NCI-H146 (cell line): ENCODE data around the gene THRSP.
A peak's percentile ranks its signal among the peaks of the same experiment; 100 is the strongest.
"Not testable (repeated sequence)": the region's sequence is repeated elsewhere in the genome, so short reads cannot be mapped to it uniquely, and the experiment has no call there.

Experiments used
- DNase-seq: peaks from one replicate; lab custom pipeline; 2025; lab: John Stamatoyannopoulos, UW

THRSP gene

DNA sequence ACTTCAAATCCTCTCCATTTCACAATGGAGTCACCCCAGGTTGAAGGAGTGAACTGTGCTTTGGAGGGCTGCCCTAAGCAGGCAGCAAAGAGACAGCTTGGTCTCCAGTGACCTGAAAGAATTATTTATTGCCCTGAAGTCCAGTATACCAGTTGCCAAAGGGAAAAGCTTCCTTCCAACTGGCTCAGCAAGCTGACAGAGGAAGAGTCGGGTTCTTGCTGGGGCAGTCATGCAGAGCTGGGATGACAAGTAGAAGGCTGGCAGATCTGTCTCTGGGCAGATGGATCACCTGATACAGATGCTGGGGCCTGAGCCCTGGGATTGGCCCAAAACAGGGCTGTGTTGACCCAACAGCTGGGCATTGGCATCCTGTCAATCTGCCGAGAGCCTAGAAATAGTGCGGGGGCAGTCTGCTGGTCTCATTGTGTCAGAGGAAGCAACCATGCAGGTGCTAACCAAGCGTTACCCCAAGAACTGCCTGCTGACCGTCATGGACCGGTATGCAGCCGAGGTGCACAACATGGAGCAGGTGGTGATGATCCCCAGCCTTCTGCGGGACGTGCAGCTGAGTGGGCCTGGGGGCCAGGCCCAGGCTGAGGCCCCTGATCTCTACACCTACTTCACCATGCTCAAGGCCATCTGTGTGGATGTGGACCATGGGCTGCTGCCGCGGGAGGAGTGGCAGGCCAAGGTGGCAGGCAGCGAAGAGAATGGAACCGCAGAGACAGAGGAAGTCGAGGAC lies at the start of gene THRSP:
Gene THRSP (plus strand): TSS at position 422 of the 742 bp plus-strand sequence. CDS start 21 bp downstream, at position 443.
- no peak for DNase-seq

DNA sequence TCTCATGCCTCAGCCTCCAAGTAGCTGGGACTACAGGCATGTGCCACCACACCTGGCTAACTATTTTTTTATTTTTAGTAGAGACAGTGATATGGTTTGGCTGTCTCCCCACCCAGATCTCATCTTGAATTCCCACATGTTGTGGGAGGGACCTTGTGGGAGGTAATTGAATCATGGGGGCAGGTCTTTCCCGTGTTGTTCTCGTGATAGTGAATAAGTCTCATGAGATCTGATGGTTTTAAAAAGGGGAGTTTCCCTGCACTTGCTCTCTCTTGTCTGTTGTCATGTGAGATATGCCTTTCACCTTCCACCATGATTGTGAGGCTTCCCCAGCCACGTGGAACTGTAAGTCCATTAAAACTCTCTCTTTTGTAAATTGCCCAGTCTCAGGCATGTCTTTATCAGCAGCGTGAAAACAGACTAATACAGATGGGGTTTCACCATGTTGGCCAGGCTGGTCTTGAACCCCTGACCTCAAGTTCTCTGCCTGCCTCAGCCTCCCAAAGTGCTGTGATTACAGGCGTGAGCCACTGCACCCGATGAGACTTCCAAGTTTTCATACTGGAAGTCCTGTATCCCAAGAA lies 48.6 kb upstream of the THRSP start:
- DNase-seq: not testable (repeated sequence)

- DNase-seq: no peak
These were observed 47.8 kb upstream of the THRSP start for GRCh38 chr11:78015878-78016277.

GRCh38 chr11:78019808-78020207 lies 43.9 kb upstream of the THRSP start:
- DNase-seq: no peak

- DNase-seq: no peak
These were observed 43.4 kb upstream of the THRSP start for GRCh38 chr11:78020246-78020645.

DNA sequence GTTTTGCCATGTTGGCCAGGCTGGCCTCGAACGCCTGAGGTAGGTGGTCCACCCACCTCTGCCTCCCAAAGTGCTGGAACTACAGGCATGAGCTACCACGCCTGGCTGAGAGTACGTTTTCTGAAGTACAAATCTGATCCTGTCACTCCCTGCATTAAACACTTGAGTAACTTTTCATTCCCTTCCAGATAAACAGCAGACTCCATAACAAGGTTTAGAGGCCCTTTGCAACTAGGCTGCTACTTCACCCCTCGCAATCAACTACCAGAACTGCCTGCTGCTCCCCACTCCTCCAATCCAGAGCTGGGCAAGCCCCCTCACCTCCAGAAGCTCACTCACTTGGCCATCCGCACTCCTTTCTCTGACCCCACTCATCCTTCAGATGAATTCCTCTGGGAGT lies 42.0 kb upstream of the THRSP start:
- no peak for DNase-seq

GRCh38 chr11:78022397-78023396 lies 41.0 kb upstream of the THRSP start, which contains the start of gene KCTD14:
Gene KCTD14 (minus strand): TSS chr11:78023276. CDS start chr11:78023249, 27 bp downstream.
- DNase-seq: peak; percentile 76

GRCh38 chr11:78023426-78023825 lies 40.2 kb upstream of the THRSP start:
- no peak for DNase-seq

DNA sequence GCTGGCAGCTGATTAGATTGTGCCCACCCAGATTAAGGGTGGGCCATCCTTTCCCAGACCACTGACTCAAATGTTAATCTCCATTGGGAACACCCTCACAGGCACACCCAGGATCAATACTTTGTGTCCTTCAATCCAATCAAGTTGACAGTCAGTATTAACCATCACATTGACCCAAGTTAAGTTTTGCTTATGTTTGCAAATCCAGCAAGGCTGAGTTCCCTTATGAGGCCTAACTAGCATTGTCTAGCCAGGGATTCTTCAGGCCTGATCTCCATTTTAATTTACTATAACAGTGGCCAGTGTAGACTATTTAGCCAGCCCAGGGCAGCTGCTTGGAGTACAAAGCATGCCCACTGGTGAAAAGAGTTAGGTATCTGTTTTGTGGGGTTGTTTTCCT lies 38.3 kb upstream of the THRSP start:
- DNase-seq: no peak

- no peak for DNase-seq
These were observed 35.9 kb upstream of the THRSP start for GRCh38 chr11:78027759-78028158.

DNA sequence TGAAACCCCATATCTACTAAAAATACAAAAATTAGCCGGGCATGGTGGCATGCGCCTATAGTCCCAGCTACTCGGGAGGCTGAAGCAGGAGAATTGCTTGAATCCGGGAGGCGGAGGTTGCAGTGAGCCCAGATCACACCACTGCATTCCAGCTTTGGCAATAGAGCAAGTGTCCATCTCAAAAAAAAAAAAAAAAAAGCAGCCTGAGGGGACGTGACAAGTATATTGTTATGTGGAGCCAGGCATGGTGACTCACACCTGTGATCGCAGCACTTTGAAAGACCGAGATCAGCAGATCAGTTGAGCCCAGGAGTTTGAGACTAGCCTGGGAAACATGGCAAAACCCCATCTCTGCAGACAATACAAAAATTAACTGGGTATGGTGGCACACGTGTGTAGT lies 35.2 kb upstream of the THRSP start:
- peak; percentile 33 for DNase-seq

- DNase-seq: peak; percentile 86
These were observed 33.0 kb upstream of the THRSP start for GRCh38 chr11:78030429-78031325.

DNA sequence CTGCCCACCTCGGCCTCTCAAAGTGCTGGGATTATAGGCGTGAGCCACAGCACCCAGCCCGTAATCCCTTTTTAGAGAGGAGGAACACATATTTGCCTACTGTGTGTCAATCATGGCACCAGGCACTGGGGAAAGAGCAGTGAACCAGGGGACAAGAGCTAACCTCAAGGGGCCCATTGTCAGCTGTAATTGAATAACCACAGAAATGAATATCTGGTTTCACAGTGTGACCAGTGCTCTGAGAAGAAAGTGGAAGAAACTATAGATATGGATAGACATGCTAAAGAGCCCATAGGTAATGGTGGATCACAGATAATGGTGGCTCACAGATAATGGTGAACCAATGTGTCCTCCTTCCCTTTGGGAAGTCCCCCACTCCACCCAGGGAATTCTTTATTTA lies 32.0 kb upstream of the THRSP start:
- DNase-seq: no peak

DNA sequence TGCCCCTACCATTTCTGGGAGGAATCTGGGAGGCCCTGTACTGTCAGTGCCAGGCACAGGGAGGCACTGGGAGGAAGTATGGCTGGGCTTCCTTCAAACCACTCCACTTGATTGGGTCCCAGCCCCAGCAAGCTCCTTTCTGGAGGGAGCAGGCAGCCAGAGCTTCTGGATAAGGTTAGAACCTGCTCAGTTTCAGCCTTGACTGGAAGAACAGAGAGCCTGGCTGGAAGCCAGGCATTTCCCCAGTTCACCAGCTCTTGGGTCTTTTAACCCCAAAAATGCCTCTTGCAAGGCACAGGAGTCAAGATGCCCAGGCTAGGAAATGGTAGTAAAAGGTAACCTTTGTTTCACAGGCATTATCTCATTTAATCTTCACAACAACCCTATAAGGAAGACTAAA lies 31.6 kb upstream of the THRSP start:
- no peak for DNase-seq

DNA sequence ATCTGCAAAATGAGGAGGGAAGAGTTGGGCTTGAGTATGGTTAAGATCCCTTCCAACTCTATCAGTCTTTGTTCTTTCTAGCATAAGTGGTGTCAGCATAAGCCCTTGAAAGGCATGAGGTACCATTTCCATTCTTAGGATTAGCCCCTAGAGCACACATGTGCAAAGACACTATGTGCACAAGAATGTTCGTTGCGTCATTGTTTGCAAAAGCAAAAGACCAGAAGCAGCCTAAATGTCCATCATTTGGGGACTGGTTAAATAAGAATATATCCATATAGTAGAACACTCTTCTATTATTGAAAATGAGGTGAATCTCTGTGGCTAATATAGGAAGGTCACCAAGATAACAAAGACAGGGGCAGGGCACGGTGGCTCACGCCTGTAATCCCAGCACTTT lies 30.6 kb upstream of the THRSP start:
- DNase-seq: no peak

- DNase-seq: no peak
These were observed 29.0 kb upstream of the THRSP start for GRCh38 chr11:78034623-78035022.

GRCh38 chr11:78036313-78036712 lies 27.3 kb upstream of the THRSP start:
- DNase-seq: no peak

- DNase-seq: peak; percentile 28
These were observed 26.6 kb upstream of the THRSP start for GRCh38 chr11:78037056-78037455.

DNA sequence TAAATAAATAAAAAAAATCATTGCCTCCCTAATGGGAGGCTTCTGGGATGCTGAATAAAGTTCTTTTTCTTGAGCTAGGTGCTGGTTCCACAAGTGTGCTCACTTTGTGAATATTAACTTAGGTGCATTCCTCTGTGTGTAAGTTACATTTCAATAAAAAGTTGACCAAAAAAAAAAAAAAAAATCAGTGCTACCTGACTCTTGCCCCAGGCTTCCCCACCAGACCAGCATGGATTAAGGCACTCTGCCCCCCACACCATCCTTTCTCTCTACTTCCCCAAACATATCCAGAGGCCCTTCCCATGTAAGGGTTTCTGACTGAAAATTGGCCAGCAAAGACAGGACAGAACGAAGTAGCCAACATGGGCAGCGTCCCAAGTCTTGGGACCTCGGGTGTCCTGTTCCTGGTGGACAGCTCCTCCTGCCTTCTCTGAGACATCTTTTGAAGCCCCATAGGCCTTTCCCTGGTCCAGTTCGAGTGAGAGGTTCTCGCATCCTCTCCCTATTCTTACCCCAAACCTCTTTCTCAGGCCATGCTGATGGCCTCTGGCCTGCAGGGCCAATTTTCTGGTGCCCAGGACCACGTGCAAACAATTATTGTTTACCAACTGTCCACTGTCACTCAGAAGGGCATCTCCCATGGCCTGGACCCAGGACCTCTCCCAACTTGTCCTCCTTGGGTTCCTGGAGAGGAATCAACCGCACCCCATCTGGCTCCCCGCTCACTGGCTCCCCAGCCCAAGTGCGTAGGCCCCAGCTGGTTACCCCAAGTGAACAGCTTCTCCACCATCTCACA lies 25.6 kb upstream of the THRSP start:
- DNase-seq: no peak

- no peak for DNase-seq
These were observed 24.9 kb upstream of the THRSP start for GRCh38 chr11:78038697-78039313.
